WI38 (cell line): ENCODE data around the gene LSAMP.

ENCODE experiments used
- H3K4me3 ChIP-seq: 2 replicates; pipeline ENCODE4 v1.5.1; 2011; ENCODE audit warnings: low read depth, mild to moderate bottlenecking, control low read depth, low read length
- TF ChIP-seq, protein P1 (sequence below): IDR thresholded peaks from 2 replicates; pipeline ENCODE4 v1.5.1; 2012; ENCODE audit warnings: low read depth, mild to moderate bottlenecking, control low read depth, low read length

LSAMP gene

GRCh38 chr3:116139641-116140040 lies 305.6 kb downstream of the LSAMP start:
- TF ChIP-seq, protein P1, sequence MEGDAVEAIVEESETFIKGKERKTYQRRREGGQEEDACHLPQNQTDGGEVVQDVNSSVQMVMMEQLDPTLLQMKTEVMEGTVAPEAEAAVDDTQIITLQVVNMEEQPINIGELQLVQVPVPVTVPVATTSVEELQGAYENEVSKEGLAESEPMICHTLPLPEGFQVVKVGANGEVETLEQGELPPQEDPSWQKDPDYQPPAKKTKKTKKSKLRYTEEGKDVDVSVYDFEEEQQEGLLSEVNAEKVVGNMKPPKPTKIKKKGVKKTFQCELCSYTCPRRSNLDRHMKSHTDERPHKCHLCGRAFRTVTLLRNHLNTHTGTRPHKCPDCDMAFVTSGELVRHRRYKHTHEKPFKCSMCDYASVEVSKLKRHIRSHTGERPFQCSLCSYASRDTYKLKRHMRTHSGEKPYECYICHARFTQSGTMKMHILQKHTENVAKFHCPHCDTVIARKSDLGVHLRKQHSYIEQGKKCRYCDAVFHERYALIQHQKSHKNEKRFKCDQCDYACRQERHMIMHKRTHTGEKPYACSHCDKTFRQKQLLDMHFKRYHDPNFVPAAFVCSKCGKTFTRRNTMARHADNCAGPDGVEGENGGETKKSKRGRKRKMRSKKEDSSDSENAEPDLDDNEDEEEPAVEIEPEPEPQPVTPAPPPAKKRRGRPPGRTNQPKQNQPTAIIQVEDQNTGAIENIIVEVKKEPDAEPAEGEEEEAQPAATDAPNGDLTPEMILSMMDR, result no peak

DNA sequence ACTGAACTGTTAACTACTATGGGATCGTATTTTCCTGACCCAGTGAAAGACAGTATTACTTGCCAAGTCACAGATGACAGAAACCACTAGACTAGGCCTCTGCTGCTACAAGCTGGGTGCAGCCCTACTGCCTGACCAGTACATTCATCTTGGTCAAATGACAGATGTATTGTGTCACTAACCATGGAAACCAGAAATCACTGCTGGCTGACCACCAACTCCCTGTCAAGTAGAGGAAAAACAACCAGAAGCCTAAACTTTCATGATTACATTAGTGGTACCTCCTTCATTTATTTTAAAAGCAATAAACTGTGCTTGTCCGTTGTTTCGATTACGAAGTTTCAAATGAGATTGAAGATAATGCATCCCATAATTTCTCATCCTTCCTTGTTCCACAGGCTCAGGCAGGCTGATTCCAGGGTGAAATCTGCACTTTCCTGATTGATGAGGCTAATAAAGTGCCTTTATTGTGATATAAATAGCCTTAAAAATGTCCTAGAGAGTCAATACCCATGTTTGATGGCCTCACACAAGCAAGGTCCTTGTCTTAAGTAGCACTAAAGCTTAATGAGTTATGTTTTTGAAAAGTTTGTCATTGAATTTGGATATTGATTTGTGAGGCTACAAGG lies 309.7 kb downstream of the LSAMP start:
- TF ChIP-seq, protein P1, result no peak
- H3K4me3 ChIP-seq, result no peak overlapping the region

More at GRCh38 chr3:116139641-116140040, 305.6 kb downstream of the LSAMP start:
- no peak overlapping the region for H3K4me3 ChIP-seq

GRCh38 chr3:116129187-116129946 lies 315.9 kb downstream of the LSAMP start:
- H3K4me3 ChIP-seq, result no peak overlapping the region
- TF ChIP-seq, protein P1, result no peak

GRCh38 chr3:116127464-116127863 lies 317.8 kb downstream of the LSAMP start:
- H3K4me3 ChIP-seq, result no peak overlapping the region
- TF ChIP-seq, protein P1, result no peak

DNA sequence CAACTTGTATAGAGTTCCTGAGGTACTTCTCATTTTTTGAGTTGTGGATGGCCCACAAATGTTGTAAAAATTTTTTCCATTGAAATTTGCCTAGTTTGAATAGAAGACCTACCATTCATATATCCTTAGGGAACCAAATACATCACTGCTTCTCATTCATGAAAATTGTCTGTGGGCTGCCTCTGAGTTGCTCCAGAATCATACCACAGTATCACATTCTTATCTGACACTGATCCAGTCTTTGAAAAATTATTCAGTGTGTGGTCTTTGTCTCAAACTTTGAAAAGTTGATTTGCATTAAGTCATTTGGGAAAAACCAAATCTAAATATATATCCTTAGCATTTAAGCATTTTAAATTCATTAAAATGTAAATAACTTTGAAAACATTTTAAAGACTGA lies 321.1 kb downstream of the LSAMP start:
- H3K4me3 ChIP-seq, result no peak overlapping the region
- TF ChIP-seq, protein P1, result no peak

DNA sequence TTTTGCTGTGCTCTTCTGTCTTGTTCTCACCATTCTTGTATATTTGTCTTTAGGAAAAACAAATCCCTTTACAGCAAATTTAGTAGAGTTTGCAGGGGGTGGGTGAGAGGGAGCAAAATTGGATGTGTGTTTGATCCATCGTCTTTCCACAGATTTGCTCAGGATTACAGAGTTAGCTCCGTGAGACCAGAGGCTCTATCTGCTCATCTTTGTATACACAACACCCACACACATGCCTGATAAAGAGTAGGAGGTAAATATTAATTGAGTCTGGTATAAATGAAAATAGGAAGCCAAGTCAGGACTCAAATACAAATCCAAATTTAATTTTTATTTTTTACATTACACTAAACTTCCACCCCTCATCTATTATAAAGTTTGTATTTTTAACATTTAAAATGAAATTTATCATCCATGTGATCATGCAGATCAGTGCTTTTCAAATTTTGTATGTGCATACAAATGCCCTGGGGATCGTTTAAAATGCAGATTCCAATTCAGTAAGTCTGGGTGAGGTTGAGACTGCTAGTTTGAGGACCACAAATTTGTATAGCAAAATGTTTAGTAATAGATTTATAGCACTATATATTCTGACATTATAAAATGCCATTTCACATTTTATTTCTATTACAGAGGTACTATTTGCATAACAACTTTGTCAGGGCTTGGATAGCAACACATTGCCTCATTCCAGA lies 326.7 kb downstream of the LSAMP start:
- no peak overlapping the region for H3K4me3 ChIP-seq
- TF ChIP-seq, protein P1, result no peak

DNA sequence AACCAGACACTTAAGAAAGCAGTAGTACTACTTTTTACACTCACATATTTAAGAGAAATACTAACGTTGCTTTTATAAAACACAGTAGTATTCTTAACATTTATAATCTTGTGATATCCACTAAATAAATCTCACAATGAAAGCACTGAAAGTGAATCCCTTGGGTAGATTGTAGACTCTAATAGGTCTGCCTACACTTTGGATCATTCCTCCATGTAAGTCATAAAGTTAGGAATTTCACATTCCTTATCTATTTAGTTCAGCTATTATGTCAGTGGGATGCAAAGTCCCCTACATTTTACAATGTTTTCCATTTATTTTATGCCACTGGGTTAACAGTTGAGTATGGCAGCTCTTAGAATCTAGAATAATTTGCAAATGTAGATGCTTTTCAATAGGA lies 330.7 kb downstream of the LSAMP start:
- no peak overlapping the region for H3K4me3 ChIP-seq
- TF ChIP-seq, protein P1, result no peak
